A673 (cell line): ENCODE data around the gene INO80C.

Experiments
- CTCF ChIP-seq: fragments of 300-800, 200-600 bp; sonication (generic); conservative IDR thresholded peaks from 2 replicates; pipeline ENCODE4 v1.5.1; 2017; ENCODE audit warnings: low read depth, mild to moderate bottlenecking, antibody characterized with exemption, low read length, moderate library complexity, mixed read lengths
- EZH2 ChIP-seq: fragments of 200-600 bp; sonication (generic); IDR thresholded peaks from 2 replicates; pipeline ENCODE4 v1.6.1; 2017; ENCODE audit warnings: borderline replicate concordance, low read depth, mild to moderate bottlenecking, mixed read lengths, antibody characterized with exemption, low read length; ENCODE audit not compliant: poor library complexity, severe bottlenecking

GRCh38 chr18:35526495-35527059 is 28.8 kb upstream of the INO80C start:
- TF ChIP-seq EZH2 (no peak), CTCF (no peak)
